Esophagus (tissue), 2 donors: Measurements from ENCODE around the gene C6orf62. TPM values are rescaled to one million over a fixed set of nuclear protein-coding genes. Genes with fewer than 3 reads are reported as not detected.
"Not testable (repeated sequence)": the region's sequence is repeated elsewhere in the genome, so short reads cannot be mapped to it uniquely, and the experiment has no call there.

Source experiments
- H3K27ac ChIP-seq, 2 donors: one replicate each; pipeline ENCODE4 v1.5.1; 2013; ENCODE audit warnings: low read depth in 2 of 2, mild to moderate bottlenecking in 2 of 2, inconsistent platforms in 1 of 2, low read length in 1 of 2, moderate library complexity in 1 of 2
- H3K27me3 ChIP-seq, 2 donors: one replicate each; pipeline ENCODE4 v1.6.1; 2013; ENCODE audit warnings: low read length in 2 of 2, control low read depth in 1 of 2, mild to moderate bottlenecking in 1 of 2; ENCODE audit not compliant: insufficient read depth in 2 of 2, control insufficient read depth in 1 of 2
- H3K36me3 ChIP-seq, 2 donors: one replicate each; pipeline ENCODE4 v1.6.1; 2013; ENCODE audit warnings: low read length in 1 of 2; ENCODE audit not compliant: control insufficient read depth in 2 of 2, insufficient read depth in 2 of 2
- H3K4me1 ChIP-seq, 2 donors: one replicate each; pipeline ENCODE4 v1.6.1; 2013; ENCODE audit warnings: low read length in 1 of 2; ENCODE audit not compliant: control insufficient read depth in 2 of 2, insufficient read depth in 2 of 2
- H3K4me3 ChIP-seq, 2 donors: one replicate each; pipeline ENCODE4 v1.5.1; 2013; ENCODE audit warnings: low read length in 2 of 2, mild to moderate bottlenecking in 2 of 2, low read depth in 1 of 2, moderate library complexity in 1 of 2
- H3K9me3 ChIP-seq, 2 donors: one replicate each; pipeline ENCODE4 v1.6.1; 2013; ENCODE audit warnings: mild to moderate bottlenecking in 2 of 2, low read depth in 1 of 2, low read length in 1 of 2, moderate library complexity in 1 of 2; ENCODE audit not compliant: control insufficient read depth in 2 of 2, insufficient read depth in 1 of 2
- WGBS, 2 donors: extraction: QIAGEN DNeasy Blood & Tissue Kit; methylation state at CpG; one replicate each; pipeline ENCODE4 v1.1.7; 2013; 5-methylcytosine and 5-hydroxymethylcytosine counted together
- polyA plus RNA-seq, 2 donors: library from polyadenylated mRNA; stranded (reverse); fragments of 200-250 nt; gene quantifications; one replicate each; pipeline ENCODE4 v1.2.3, GENCODE V29; 2013
- donor health status: healthy with polysubstance abuse.
- donor health status: Bipolar disorder and iron deficiency.

C6orf62 gene
- polyA plus RNA-seq, 2 donors: 37.4 to 40.2 TPM

DNA sequence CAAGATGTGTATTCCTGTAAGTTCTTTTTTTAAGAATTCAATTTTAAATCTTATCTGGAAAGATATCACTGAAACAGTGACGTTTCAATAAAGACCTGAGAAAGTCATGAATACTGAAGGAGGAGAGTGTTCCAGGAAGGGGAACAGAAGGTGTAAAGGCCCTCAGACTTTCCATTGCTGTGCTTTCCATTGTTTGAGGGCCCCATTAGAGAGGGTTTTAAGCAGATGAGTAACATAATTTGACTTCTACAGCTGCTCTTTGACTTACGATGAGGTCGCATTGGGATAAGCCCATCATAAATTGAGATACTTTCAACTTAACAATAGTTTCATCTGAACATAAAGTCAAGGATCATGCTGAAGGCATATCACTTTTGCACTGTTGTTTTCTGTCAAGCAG lies 27.4 kb downstream of the C6orf62 start:
- H3K9me3 ChIP-seq: no peaks in the 10 kb centered on the region
- H3K4me1 ChIP-seq: no peaks in the 10 kb centered on the region
- H3K27me3 ChIP-seq: no peaks in the 10 kb centered on the region
- no peaks in the 10 kb centered on the region for H3K36me3 ChIP-seq
- no peak overlapping the region for H3K4me3 ChIP-seq
- H3K27ac ChIP-seq: no peak overlapping the region
- WGBS, 2 donors: 84 to 86% methylated on average over 3 of the region's 3 CpGs

DNA sequence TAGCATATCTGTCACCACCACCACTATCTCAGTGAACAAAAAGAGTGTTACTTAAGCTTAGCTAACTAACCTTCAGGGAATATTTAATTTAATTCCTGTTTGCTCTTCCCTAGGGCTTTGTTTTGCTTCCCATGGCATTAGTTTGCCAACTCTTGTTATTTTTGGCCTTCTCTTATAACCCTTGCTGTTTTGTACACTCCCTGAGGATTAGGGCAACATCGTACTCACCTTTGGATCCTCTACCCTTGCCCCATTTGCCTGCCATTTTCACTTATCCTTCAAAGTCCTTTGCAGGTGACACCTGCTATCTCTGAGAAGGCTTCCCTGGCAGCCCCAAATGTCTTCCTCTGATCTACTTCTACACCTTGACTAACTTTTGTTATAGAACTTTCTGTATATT lies 28.4 kb downstream of the C6orf62 start:
- Histone ChIP-seq H3K27me3 (no peaks in the 10 kb centered on the region), H3K27ac (no peak overlapping the region), H3K4me1 (no peaks in the 10 kb centered on the region), H3K36me3 (no peaks in the 10 kb centered on the region), H3K4me3 (no peak overlapping the region), H3K9me3 (no peaks in the 10 kb centered on the region)
- WGBS, 2 donors: 40 to 62% methylated on average over 1 of the region's 1 CpG

DNA sequence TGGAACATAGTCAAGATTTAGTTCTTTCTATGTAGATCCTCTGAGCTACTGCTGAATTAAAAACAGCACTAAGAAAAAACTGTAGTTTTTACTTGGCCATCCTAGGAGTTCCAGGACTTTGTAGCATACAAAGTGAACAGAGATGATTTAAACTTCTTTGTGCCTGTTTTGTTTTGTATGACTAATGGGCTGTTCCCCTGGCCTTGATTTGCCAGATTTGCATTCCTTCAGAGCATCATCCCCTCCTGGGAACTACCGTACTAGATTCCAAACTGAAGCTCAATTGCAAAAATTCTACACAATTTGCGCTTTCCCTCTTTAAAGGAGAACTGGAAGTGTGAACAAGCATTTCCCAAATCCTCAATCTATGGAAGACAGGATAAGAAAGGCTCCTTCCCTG lies 29.0 kb downstream of the C6orf62 start:
- WGBS, 2 donors: 77 to 86% methylated on average over 2 of the region's 2 CpGs
- Histone ChIP-seq H3K27ac (no peak overlapping the region), H3K36me3 (no peaks in the 10 kb centered on the region), H3K4me3 (no peak overlapping the region), H3K4me1 (no peaks in the 10 kb centered on the region), H3K27me3 (no peaks in the 10 kb centered on the region), H3K9me3 (no peaks in the 10 kb centered on the region)

DNA sequence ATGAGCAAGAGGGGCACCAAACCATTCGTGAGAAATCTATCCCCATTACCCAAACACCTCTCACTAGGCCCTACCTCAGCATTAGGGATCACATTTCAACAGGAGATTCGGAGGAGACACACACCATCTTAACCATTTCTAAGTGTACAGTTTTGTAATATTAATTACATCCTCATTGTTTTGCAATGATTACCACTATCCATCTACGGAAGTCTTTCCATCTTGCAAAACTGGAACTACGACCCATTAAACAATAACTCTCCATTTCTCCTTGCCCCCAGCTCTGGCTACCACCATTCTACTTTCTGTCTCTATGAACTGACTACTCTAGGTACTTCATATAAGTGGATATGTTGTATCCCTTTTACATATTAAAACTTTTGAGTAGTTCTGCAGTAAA lies 32.0 kb downstream of the C6orf62 start:
- Histone ChIP-seq H3K27ac (no peak overlapping the region), H3K4me1 (no peaks in the 10 kb centered on the region), H3K9me3 (no peaks in the 10 kb centered on the region), H3K4me3 (no peak overlapping the region), H3K27me3 (no peaks in the 10 kb centered on the region), H3K36me3 (no peaks in the 10 kb centered on the region)
- WGBS, 2 donors: 86 to 92% methylated on average over 4 of the region's 4 CpGs

DNA sequence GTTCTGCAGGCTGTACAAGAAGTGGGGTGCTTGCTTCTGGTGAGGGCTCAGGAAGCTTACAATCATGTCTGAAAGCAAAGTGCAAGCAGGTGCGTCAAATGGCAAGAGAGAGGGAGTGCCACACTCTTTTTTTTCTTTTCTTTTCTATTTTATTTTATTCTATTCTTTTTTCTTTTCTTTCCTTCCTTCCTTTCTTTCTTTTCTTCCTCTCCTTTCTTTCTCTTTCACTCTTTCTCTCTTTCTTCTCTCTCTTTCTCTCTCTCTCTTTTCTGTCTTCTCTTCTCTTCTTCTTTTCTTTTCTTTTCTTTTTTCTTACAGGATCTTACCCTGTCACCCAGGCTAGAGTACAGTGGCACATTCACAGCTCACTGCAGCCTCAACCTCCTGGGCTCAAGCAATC lies 32.5 kb downstream of the C6orf62 start:
- H3K36me3 ChIP-seq: no peaks in the 10 kb centered on the region
- H3K9me3 ChIP-seq: no peaks in the 10 kb centered on the region
- no peak overlapping the region for H3K4me3 ChIP-seq
- no peaks in the 10 kb centered on the region for H3K4me1 ChIP-seq
- no peaks in the 10 kb centered on the region for H3K27me3 ChIP-seq
- H3K27ac ChIP-seq: no peak overlapping the region
- 89 to 97% methylated on average over 1 of the region's 1 CpG for WGBS, 2 donors

DNA sequence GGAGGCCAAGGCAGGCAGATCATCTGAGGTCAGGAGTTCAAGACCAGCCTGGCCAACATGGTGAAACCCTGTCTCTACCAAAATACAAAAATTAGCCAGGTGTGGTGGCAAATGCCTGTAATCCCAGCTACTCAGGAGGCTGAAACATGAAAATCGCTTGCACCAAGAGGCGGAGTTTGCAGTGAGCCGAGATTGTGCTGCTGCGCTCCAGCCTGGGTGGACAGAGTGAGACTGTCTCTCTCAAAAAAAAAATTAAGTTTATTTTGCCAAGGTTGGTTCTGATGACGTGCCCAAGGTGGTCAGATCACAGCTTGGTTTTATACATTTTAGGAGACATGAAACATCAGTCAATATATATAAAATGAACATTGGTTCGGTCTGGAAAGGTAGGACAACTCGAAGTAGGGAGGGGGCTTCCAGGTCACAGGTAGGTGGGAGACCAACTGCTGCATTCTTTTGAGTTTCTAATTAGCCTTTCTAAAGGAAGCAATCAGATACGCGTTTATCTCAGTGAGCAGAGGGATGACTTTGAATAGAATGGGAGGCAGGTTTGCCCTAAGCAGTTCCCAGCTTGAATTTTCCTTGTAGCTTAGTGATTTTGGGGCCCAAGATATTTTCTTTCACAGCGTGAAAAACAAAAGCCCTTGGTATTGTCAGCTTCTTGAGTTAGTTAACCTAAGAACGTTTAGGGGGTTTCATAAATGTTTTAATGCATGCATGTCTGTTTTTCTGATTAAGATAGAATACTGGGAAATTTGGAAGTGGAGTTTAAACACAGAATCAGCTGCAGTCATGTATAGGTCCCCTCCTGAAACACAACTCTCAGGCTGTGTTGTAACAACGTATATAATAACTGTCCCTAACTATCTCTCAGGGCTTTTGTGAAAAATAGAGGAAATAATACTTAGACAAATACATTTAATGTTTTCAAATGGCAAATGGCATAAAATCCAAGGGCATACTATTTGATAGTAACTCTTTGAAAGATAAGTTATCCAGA lies 35.4 kb downstream of the C6orf62 start:
- Histone ChIP-seq H3K9me3 (no peaks in the 10 kb centered on the region), H3K27me3 (no peaks in the 10 kb centered on the region), H3K4me1 (no peaks in the 10 kb centered on the region), H3K4me3 (no peak overlapping the region), H3K27ac (no peak overlapping the region), H3K36me3 (no peaks in the 10 kb centered on the region)
- WGBS, 2 donors: 77 to 80% methylated on average over 12 of the region's 12 CpGs

DNA sequence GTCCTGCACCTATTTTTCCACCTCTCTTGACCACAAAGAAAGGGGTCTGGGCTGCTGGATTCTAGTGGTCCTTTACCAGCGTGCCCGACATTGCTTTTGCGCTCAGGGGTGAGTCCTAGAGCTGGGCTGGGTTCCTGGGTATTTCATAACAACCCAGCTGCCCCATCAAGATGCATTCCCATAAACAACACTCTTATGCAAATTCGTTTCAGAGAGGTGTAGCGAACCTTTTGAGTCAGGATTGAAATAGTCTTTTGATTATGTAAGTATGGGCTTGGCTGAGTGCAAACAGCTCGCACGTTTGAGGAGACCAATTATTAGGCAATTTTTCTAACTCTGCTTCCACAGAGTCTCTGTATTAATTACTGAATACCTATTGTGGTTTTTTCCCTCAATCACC lies 38.4 kb downstream of the C6orf62 start:
- no peaks in the 10 kb centered on the region for H3K36me3 ChIP-seq
- no peaks in the 10 kb centered on the region for H3K9me3 ChIP-seq
- no peaks in the 10 kb centered on the region for H3K4me1 ChIP-seq
- no peak overlapping the region for H3K4me3 ChIP-seq
- no peak overlapping the region for H3K27ac ChIP-seq
- WGBS, 2 donors: 84 to 88% methylated on average over 7 of the region's 7 CpGs
- no peaks in the 10 kb centered on the region for H3K27me3 ChIP-seq

DNA sequence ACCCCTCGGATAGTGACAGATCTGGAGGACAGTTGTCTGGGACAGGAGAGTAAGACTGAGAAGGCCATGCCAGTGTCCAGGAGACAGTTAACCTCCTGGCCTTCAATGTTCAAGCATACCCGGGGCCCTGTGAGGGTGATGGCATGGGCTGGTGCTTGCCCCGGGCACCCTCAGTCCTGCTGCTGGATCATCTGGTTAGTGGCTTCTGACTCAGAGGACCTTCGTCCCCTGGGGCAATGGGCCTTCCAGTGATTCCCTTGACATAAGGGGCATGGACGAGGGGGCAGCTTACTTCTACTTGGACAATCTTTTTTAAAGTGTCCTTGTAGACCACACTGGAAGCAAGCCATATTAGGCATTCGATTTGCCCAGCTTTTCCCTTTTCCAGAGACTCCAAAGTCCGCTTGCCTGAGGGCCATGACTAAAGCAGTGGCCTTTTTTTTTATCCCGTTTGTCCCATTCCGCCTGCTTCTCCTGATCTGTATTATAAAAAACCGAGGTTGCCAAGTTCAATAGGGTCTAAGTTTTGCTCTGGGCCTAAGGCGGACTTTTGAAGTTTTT lies 40.1 kb downstream of the C6orf62 start:
- not testable (repeated sequence) for H3K27ac ChIP-seq, H3K4me1 ChIP-seq
- WGBS, 2 donors: 82 to 89% methylated on average over 10 to 11 of the region's 11 CpGs

DNA sequence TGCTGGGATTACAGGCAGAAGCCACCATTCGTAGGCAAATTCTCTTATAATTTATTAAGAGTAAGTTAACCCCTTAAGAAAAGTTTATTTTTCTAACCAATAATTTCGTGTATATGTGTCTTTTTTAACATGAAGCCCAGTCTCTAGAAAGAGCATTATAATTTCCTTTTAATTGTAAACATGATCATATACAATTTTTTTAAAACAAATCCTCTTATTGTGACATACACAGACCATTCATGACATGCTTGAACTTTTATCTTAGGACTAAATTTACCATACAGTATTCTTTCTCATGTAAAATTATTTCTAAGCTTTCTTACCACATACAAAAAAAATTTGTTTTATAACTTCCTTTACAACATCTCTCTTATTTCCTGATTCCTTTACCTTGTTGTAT lies 45.3 kb downstream of the C6orf62 start:
- WGBS, 2 donors: 77 to 88% methylated on average over 2 of the region's 2 CpGs
- Histone ChIP-seq H3K27me3 (no peaks in the 10 kb centered on the region), H3K36me3 (no peaks in the 10 kb centered on the region), H3K4me1 (no peaks in the 10 kb centered on the region), H3K27ac (no peak overlapping the region), H3K4me3 (no peak overlapping the region), H3K9me3 (peaks cover 3% of the 10 kb centered on the region in 2 donors)

More for the DNA sequence above, 40.1 kb downstream of the C6orf62 start:
- H3K4me3 ChIP-seq, H3K9me3 ChIP-seq, H3K27me3 ChIP-seq, H3K36me3 ChIP-seq: not testable (repeated sequence)
